K562 (cell line): ENCODE measurements around the gene PCDHA10. TPM values are rescaled to one million over a fixed set of nuclear protein-coding genes. Genes with fewer than 3 reads are reported as not detected.

Experiments used
- ATAC-seq: fragments of 200-7000 bp; cut with Tn5 transposase; 3 replicates; pipeline ENCODE4 v1.9.1; 2020; ENCODE audit warnings: moderate library complexity
- BruUV-seq: library from RNA; stranded (reverse); fragments of 400-500 nt; replicated peaks from 2 replicates; lab custom pipeline; 2021; lab: Mats Ljungman, UMichigan
- CTCF ChIA-PET: fragments of 300-600 bp; formaldehyde crosslinking; extraction: SDS; loops from one replicate; lab custom pipeline; 2021; ENCODE audit warnings: low intra/inter-chr PET ratio; lab: Yijun Ruan, JAX
- POLR2A ChIA-PET: fragments of 300-600, 350-650 bp; sonication (Branson Sonifier 250); formaldehyde crosslinking; extraction: SDS; loops from one replicate; lab custom pipeline; 2021; ENCODE audit warnings: antibody characterized with exemption, inconsistent platforms; lab: Yijun Ruan, JAX
- DNase-seq, 4 experiments: peaks; one replicate each; pipeline versions ENCODE4 v3.0.0 to v3.0.0-alpha.2; 2011 to 2018; ENCODE audit warnings: low spot score in 3 of 4, mixed read lengths in 3 of 4; ENCODE audit errors: extremely low read depth in 1 of 4
- FAIRE-seq: peaks from 2 replicates; lab custom pipeline; 2011; peaks lifted over from hg19 to GRCh38; lab: Jason Lieb, UNC
- H2AFZ ChIP-seq: 2 replicates; pipeline ENCODE4 v1.6.0; 2011; ENCODE audit warnings: low read depth, low read length, control low read depth, inconsistent platforms
- H3K27ac ChIP-seq: fragments of 200-600 bp; 3 replicates; pipeline ENCODE4 v1.8.0; 2011; ENCODE audit warnings: low read depth, mild to moderate bottlenecking, control low read depth, inconsistent platforms, low read length, moderate library complexity, mixed read lengths; ENCODE audit errors: extremely low read depth
- H3K27me3 ChIP-seq, 2 experiments: fragments of 300-600 bp in 1 of 2; 2 replicates in 1 of 2; 3 replicates in 1 of 2; pipeline versions ENCODE4 v1.6.0 to v1.8.0; 2011; ENCODE audit warnings: inconsistent platforms in 2 of 2, low read length in 2 of 2, mild to moderate bottlenecking in 1 of 2, mixed read lengths in 1 of 2, moderate library complexity in 1 of 2; ENCODE audit not compliant: control insufficient read depth in 2 of 2, insufficient read depth in 2 of 2
- H3K36me3 ChIP-seq: fragments of 300-600 bp; 3 replicates; pipeline ENCODE4 v1.8.0; 2011; ENCODE audit warnings: mild to moderate bottlenecking, low read length, inconsistent platforms; ENCODE audit not compliant: control insufficient read depth, insufficient read depth
- H3K4me1 ChIP-seq, 2 experiments: fragments of 200-600 bp in 1 of 2; replicated peaks in 1 of 2; 2 replicates in 1 of 2; 3 replicates in 1 of 2; pipeline versions ENCODE4 v1.5.1 to v1.8.0; 2011; ENCODE audit warnings: inconsistent platforms in 2 of 2, low read length in 2 of 2, mild to moderate bottlenecking in 1 of 2, mixed read lengths in 1 of 2, moderate library complexity in 1 of 2; ENCODE audit not compliant: control insufficient read depth in 2 of 2, insufficient read depth in 2 of 2
- H3K4me2 ChIP-seq: 2 replicates; pipeline ENCODE4 v1.6.1; 2011; ENCODE audit warnings: low read length, control low read depth, inconsistent platforms, mixed read lengths; ENCODE audit not compliant: insufficient read depth
- H3K4me3 ChIP-seq: fragments of 200-600 bp; sonication (generic), shearing (Covaris generic); 2 replicates; pipeline ENCODE4 v1.5.1; 2016; ENCODE audit warnings: control low read depth, inconsistent platforms
- H3K79me2 ChIP-seq: fragments of 200-600 bp; 3 replicates; pipeline ENCODE4 v1.8.0; 2011; ENCODE audit warnings: low read length, inconsistent platforms; ENCODE audit not compliant: control insufficient read depth, insufficient read depth
- H3K9ac ChIP-seq, 2 experiments: 2 replicates each; pipeline versions ENCODE4 v1.6.0 to v1.6.1; 2011; ENCODE audit warnings: low read depth in 2 of 2, low read length in 2 of 2, control low read depth in 1 of 2, inconsistent platforms in 1 of 2, mild to moderate bottlenecking in 1 of 2, mixed read lengths in 1 of 2; ENCODE audit not compliant: insufficient read depth in 1 of 2
- H3K9me1 ChIP-seq: one replicate; pipeline ENCODE4 v1.6.0; 2011; ENCODE audit warnings: inconsistent platforms, mild to moderate bottlenecking, low read length, moderate library complexity; ENCODE audit not compliant: control insufficient read depth, insufficient read depth
- H3K9me3 ChIP-seq: replicated peaks from 2 replicates; pipeline ENCODE4 v1.5.1; 2011; ENCODE audit warnings: low read depth, low read length, inconsistent platforms; ENCODE audit not compliant: control insufficient read depth, insufficient read depth
- H4K20me1 ChIP-seq: replicated peaks from 2 replicates; pipeline ENCODE4 v1.6.1; 2011; ENCODE audit warnings: low read length, inconsistent platforms, mixed read lengths; ENCODE audit not compliant: control insufficient read depth, insufficient read depth
- CTCF ChIP-seq, 3 experiments: IDR thresholded peaks in 2 of 3; conservative IDR thresholded peaks in 1 of 3; 2 replicates each; pipeline ENCODE4 v1.5.1; 2011 to 2012; ENCODE audit warnings: low read length in 3 of 3, mild to moderate bottlenecking in 3 of 3, control low read depth in 2 of 3, improper control_type of control experiment in 1 of 3, inconsistent platforms in 1 of 3, low read depth in 1 of 3, mixed read lengths in 1 of 3, moderate library complexity in 1 of 3; ENCODE audit not compliant: insufficient read depth in 2 of 3
- PHB2 ChIP-seq: fragments of 450-650 bp; IDR thresholded peaks from 2 replicates; pipeline ENCODE4 v1.6.1; 2017; ENCODE audit warnings: low read depth
- WGBS: fragments of 100-300 bp; shearing (Covaris generic); methylation state at CpG from one replicate; pipeline ENCODE4 v1.1.6; 2016; ENCODE audit warnings: low coverage, mixed read lengths; ENCODE audit not compliant: insufficient coverage; ENCODE audit errors: missing lambda C conversion rate; 5-methylcytosine and 5-hydroxymethylcytosine counted together
- in situ Hi-C: fragments of 300-500 bp; cut with MboI; formaldehyde crosslinking; loops from 4 replicates; pipeline ENCODE4 v1.15.0; 2018; ENCODE audit warnings: inconsistent platforms, mixed read lengths
- intact Hi-C: fragments of 100-400 bp; cut with micrococcal nuclease; formaldehyde crosslinking; loops from 2 replicates; pipeline ENCODE4 v1.14.2; 2022
- polyA plus RNA-seq, 8 experiments: library from polyadenylated mRNA; depleted of rRNA in 4 of 8; stranded (reverse) in 5 of 8; unstranded in 3 of 8; fragments of >200 nt; fragmentation: Nextera tagmentation in 2 of 8; fragmentation: Illumina TruSeq in 1 of 8; extraction: Ambion mirVana in 2 of 8; extraction: Trizol in 1 of 8; gene quantifications; 2 replicates each; pipeline versions ENCODE4 v1.2.1 to v1.2.3, GENCODE V29; 2011 to 2014; ENCODE audit warnings: inconsistent platforms in 1 of 8, missing spikeins in 1 of 8
- total RNA-seq, 7 experiments: library from RNA; depleted of rRNA in 6 of 7; stranded (reverse); fragments of >200 nt in 6 of 7; fragmentation: Illumina TruSeq in 2 of 7; extraction: Trizol in 2 of 7; gene quantifications; 2 replicates each; pipeline versions ENCODE4 v1.2.1 to v1.2.3, GENCODE V29; 2011 to 2021; ENCODE audit warnings: low replicate concordance in 1 of 7

Gene PCDHA10
- total and polyA plus RNA-seq, 9 of the 15 experiments (the other 6 are each of a cell fraction or from before 2014, with no cell fraction given): not detected

DNA sequence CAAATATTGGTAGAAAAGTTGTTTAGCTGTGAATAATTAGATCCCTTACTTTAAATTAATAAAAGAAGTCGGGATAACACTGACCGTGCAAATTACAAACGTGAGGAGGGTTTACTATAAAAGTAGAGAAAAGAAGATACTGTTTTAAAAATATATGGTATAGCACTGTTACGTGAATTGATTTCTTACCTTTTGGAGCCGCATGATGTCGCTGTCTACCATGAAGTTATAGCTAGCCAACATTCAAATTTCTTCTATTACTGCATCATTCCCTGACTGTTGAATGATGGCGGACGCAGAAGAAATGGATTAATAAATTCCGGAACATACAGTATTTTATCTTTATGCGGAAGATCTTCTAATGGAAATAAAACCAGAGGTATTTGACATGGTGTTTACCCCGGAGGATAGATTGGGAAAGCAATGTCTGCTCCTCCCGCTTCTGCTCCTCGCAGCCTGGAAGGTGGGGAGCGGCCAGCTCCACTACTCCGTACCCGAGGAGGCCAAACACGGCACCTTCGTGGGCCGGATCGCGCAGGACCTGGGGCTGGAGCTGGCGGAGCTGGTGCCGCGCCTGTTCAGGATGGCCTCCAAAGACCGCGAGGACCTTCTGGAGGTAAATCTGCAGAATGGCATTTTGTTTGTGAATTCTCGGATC lies 27.9 kb upstream of the PCDHA10 start, which contains the start of gene PCDHA6:
TSS of gene PCDHA6 (plus strand) at position 257 of the 658 bp plus-strand sequence. CDS start at position 389, 132 bp downstream.
- 8% methylated on average over 25 of the region's 27 CpGs for WGBS
- H2AFZ ChIP-seq: no peak within 1 kb of the TSS
- H3K27ac ChIP-seq: no peak within 1 kb of the TSS
- FAIRE-seq (no peak), DNase-seq (peak in 1 of 4 experiments; percentile 11), ATAC-seq (no peak)
- peaks cover 0 to 20% of the 10 kb centered on the region in 2 experiments; a peak in 2 of 5 replicates for H3K4me1 ChIP-seq
- H3K27me3 ChIP-seq: no peaks in the 10 kb centered on the region
- H3K4me2 ChIP-seq: no peak within 1 kb of the TSS
- TF ChIP-seq CTCF (IDR thresholded peaks at IDR 0.05 in 2 of 3, conservative IDR thresholded peaks at IDR 0.05 in 1 of 3; ENCODE audit: insufficient read depth in 2 of 3, low read depth in 1 of 3, low read length in 3 of 3): peak; percentile 13 to 28 (median 19); a peak in 2 of 6 replicates
- no peak for TF ChIP-seq PHB2
- H3K36me3 ChIP-seq: no peaks in the 10 kb centered on the region
- H3K4me3 ChIP-seq: no peak within 1 kb of the TSS
- CTCF ChIA-PET: no interaction called here
- BruUV-seq: no TSS peak
- no peaks in the 10 kb centered on the region for H3K9me3 ChIP-seq
- intact Hi-C loops (loop anchor here (5.0 kb wide), 1 partner anchor 214 kb away; no protein-coding TSS in a partner anchor), in situ Hi-C loops (no loop called here)
- POLR2A ChIA-PET: no interaction called here
- no peaks in the 10 kb centered on the region for H4K20me1 ChIP-seq
- no peaks in the 10 kb centered on the region for H3K79me2 ChIP-seq
- H3K9me1 ChIP-seq: no peaks in the 10 kb centered on the region
- no peak within 1 kb of the TSS for H3K9ac ChIP-seq
